Testis (tissue), 3 donors: ENCODE measurements around the gene TRMT112. TPM values are rescaled to one million over a fixed set of nuclear protein-coding genes. Genes with fewer than 3 reads are reported as not detected.

Source experiments
- DNase-seq: peaks from one replicate; pipeline ENCODE4 v3.0.0-alpha.2; 2019
- H3K27ac ChIP-seq, 2 donors: fragments of 200-600 bp; sonication (generic); one replicate each; pipeline ENCODE4 v1.5.1; 2019
- H3K27me3 ChIP-seq: fragments of 200-600 bp; sonication (generic); one replicate; pipeline ENCODE4 v1.5.1; 2019
- H3K36me3 ChIP-seq: fragments of 200-600 bp; sonication (generic); one replicate; pipeline ENCODE4 v1.5.1; 2017; ENCODE audit warnings: low read depth; ENCODE audit errors: missing control alignments
- H3K4me1 ChIP-seq: fragments of 200-600 bp; sonication (generic); one replicate; pipeline ENCODE4 v1.5.1; 2019
- H3K4me3 ChIP-seq, 2 donors: fragments of 200-600 bp; sonication (generic); one replicate each; pipeline ENCODE4 v1.5.1; 2017 to 2019
- H3K9me3 ChIP-seq: fragments of 200-600 bp; sonication (generic); one replicate; pipeline ENCODE4 v1.5.1; 2017
- POLR2A ChIP-seq: fragments of 450-650 bp; IDR thresholded peaks from one replicate; pipeline ENCODE4 v1.6.1; 2017; ENCODE audit warnings: antibody characterized with exemption, mild to moderate bottlenecking, moderate library complexity
- WGBS, 2 donors: methylation state at CpG; one replicate each; pipeline ENCODE4 v1.1.5; 2018; 5-methylcytosine and 5-hydroxymethylcytosine counted together
- intact Hi-C: fragments of 100-400 bp; cut with DNase I; formaldehyde crosslinking; loops from one replicate; pipeline ENCODE4 v1.15.1; 2023; ENCODE audit warnings: low total_unique reads
- polyA plus RNA-seq: library from polyadenylated mRNA; stranded (reverse); fragments of 350-450 nt; fragmentation: Illumina TruSeq; extraction: RNeasy Lipid Tissue Mini Kit (QIAGEN cat#74804); gene quantifications from one replicate; pipeline ENCODE4 v1.2.3, GENCODE V29; 2014; ENCODE audit warnings: low read depth, low replicate concordance; ENCODE audit not compliant: insufficient read depth
- total RNA-seq, 2 donors: library from RNA; depleted of rRNA; stranded (reverse); fragments of >200 nt; gene quantifications; one replicate each; pipeline ENCODE4 v1.2.3, GENCODE V29; 2016
- TF ChIP-seq, protein P1 (sequence below), 3 experiments: fragments of 450-650 bp in 2 of 3; fragments of 200-600 bp in 1 of 3; sonication (generic) in 1 of 3; IDR thresholded peaks; one replicate each; pipeline ENCODE4 v1.5.1; 2016 to 2019; ENCODE audit warnings: antibody characterized with exemption in 3 of 3, mild to moderate bottlenecking in 2 of 3, moderate library complexity in 1 of 3

TRMT112 gene
- total and polyA plus RNA-seq, 3 donors from 2014 or later: 275 to 340 (median 303) TPM

GRCh38 chr11:64283092-64283491 is 34.3 kb downstream of the TRMT112 start:
- peaks cover 23% of the 10 kb centered on the region for H3K4me1 ChIP-seq
- H3K27me3 ChIP-seq: no peaks in the 10 kb centered on the region
- no peaks in the 10 kb centered on the region for H3K9me3 ChIP-seq
- 88 to 90% methylated on average over 3 of the region's 3 CpGs for WGBS, 2 donors
- DNase-seq: no peak
- intact Hi-C loops: no loop called here
- H3K27ac ChIP-seq: peak overlapping the region in 1 of 2 donors; percentile 45
- TF ChIP-seq POLR2A: no peak
- TF ChIP-seq, protein P1, sequence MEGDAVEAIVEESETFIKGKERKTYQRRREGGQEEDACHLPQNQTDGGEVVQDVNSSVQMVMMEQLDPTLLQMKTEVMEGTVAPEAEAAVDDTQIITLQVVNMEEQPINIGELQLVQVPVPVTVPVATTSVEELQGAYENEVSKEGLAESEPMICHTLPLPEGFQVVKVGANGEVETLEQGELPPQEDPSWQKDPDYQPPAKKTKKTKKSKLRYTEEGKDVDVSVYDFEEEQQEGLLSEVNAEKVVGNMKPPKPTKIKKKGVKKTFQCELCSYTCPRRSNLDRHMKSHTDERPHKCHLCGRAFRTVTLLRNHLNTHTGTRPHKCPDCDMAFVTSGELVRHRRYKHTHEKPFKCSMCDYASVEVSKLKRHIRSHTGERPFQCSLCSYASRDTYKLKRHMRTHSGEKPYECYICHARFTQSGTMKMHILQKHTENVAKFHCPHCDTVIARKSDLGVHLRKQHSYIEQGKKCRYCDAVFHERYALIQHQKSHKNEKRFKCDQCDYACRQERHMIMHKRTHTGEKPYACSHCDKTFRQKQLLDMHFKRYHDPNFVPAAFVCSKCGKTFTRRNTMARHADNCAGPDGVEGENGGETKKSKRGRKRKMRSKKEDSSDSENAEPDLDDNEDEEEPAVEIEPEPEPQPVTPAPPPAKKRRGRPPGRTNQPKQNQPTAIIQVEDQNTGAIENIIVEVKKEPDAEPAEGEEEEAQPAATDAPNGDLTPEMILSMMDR (IDR thresholded peaks at IDR 0.05): no peak
- H3K4me3 ChIP-seq: no peak overlapping the region
- no peaks in the 10 kb centered on the region for H3K36me3 ChIP-seq

GRCh38 chr11:64281957-64282770 is 35.2 kb downstream of the TRMT112 start:
- DNase-seq: no peak
- TF ChIP-seq, protein P1 (IDR thresholded peaks at IDR 0.05): no peak
- TF ChIP-seq POLR2A: no peak

GRCh38 chr11:64278576-64279190 is 38.7 kb downstream of the TRMT112 start:
- no peak for TF ChIP-seq POLR2A
- TF ChIP-seq, protein P1 (IDR thresholded peaks at IDR 0.05): no peak
- Histone ChIP-seq H3K4me3 (no peak overlapping the region), H3K9me3 (no peaks in the 10 kb centered on the region), H3K27ac (no peak overlapping the region), H3K4me1 (peaks cover 7% of the 10 kb centered on the region), H3K27me3 (no peaks in the 10 kb centered on the region), H3K36me3 (no peaks in the 10 kb centered on the region)
- intact Hi-C loops: no loop called here
- 76 to 86% methylated on average over 4 to 8 of the region's 8 CpGs for WGBS, 2 donors
- DNase-seq: no peak

More at GRCh38 chr11:64281957-64282770, 35.2 kb downstream of the TRMT112 start:
- intact Hi-C loops: no loop called here
- Histone ChIP-seq H3K9me3 (no peaks in the 10 kb centered on the region), H3K36me3 (no peaks in the 10 kb centered on the region), H3K27ac (no peak overlapping the region), H3K4me3 (no peak overlapping the region), H3K4me1 (peaks cover 23% of the 10 kb centered on the region), H3K27me3 (no peaks in the 10 kb centered on the region)
- 93 to 94% methylated on average over 22 of the region's 22 CpGs for WGBS, 2 donors

- no peaks in the 10 kb centered on the region for H3K27me3 ChIP-seq
- intact Hi-C loops: no loop called here
- 81 to 83% methylated on average over 15 to 17 of the region's 17 CpGs for WGBS, 2 donors
- no peak overlapping the region for H3K27ac ChIP-seq
- no peaks in the 10 kb centered on the region for H3K36me3 ChIP-seq
- no peaks in the 10 kb centered on the region for H3K9me3 ChIP-seq
- no peak for DNase-seq
- no peak for TF ChIP-seq POLR2A
- TF ChIP-seq, protein P1 (IDR thresholded peaks at IDR 0.05): no peak
- no peak overlapping the region for H3K4me3 ChIP-seq
- peaks cover 7% of the 10 kb centered on the region for H3K4me1 ChIP-seq
Measured at GRCh38 chr11:64276653-64277431, 40.5 kb downstream of the TRMT112 start.
